ENCODE measurements around the gene KLHL11.

GRCh38 chr17:41907185-41907556 is 41.9 kb upstream of the KLHL11 start:
- no peak for TF ChIP-seq CTCF (IDR thresholded peaks at IDR 0.05)
- no peak for TF ChIP-seq POLR2A (IDR thresholded peaks at IDR 0.05)
